Activated CD8-positive, alpha-beta memory T cell treated with anti-CD3 and anti-CD28 coated beads, Interleukin-2, amount 50 U/mL, for 48 hours (primary cell): ENCODE results near the gene FAM111A.

Source experiments
- DNase-seq: peaks from one replicate; pipeline ENCODE4 v3.0.0-alpha.2; 2020

Gene FAM111A

GRCh38 chr11:59144096-59144495 is 1.4 kb downstream of the FAM111A start:
- no peak for DNase-seq

- DNase-seq: peak; percentile 81
Observed at GRCh38 chr11:59144579-59145345, 2.1 kb downstream of the FAM111A start.

DNA sequence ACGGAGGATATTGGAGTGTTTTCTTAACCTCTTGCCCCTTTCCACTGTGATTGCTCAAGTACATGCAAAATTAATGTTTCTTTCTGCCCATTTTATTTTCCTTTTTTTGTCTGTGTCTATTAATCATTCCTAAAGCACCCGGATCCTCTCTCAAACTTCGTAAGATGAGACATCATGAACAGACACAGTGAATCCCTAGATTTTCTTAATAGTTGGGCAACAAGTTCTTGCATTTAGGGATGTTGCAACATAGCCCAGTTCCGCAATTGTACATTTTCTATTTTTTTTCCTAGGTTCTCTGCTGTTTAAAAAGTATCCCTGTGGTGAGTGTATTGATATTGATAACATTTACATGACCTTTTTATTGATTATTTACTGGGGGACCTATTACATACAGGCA is 2.9 kb downstream of the FAM111A start:
- DNase-seq: no peak

DNA sequence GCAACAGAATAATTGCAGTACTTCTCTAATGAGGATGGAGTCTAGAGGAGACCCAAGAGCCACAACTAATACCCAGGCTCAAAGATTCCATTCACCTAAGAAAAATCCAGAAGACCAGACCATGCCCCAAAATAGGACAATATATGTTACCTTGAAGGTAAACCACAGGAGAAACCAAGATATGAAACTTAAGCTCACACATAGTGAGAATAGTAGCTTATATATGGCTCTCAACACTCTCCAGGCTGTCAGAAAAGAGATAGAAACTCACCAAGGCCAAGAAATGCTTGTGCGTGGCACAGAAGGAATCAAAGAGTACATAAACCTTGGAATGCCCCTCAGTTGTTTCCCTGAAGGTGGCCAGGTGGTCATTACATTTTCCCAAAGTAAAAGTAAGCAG is 9.1 kb downstream of the FAM111A start:
- DNase-seq: no peak

DNA sequence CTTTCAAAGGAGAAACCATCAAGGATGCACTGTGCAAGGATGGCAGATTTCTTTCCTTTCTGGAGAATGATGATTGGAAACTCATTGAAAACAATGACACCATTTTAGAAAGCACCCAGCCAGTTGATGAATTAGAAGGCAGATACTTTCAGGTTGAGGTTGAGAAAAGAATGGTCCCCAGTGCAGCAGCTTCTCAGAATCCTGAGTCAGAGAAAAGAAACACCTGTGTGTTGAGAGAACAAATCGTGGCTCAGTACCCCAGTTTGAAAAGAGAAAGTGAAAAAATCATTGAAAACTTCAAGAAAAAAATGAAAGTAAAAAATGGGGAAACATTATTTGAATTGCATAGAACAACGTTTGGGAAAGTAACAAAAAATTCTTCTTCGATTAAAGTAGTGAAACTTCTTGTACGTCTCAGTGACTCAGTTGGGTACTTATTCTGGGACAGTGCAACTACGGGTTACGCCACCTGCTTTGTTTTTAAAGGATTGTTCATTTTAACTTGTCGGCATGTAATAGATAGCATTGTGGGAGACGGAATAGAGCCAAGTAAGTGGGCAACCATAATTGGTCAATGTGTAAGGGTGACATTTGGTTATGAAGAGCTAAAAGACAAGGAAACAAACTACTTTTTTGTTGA is 9.8 kb downstream of the FAM111A start:
- DNase-seq: no peak

DNA sequence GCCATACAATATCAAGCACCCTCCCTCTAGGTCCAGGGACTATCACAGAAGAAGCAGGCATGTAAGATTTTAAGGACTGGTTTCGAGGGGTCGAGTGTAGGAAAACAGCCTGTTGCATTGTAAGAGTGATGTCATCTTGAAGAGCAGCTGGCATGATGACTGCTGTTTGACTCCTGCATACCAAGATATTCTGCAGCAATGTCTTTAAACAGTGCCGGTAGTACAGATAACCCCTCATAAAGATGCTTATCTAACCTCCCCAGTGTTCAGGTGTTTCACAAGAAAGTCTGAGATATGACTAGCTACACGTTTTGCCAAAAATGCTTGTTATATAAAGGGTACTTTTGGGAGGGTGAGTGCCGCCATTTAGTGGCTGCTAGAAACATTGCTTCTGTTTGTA is 12.0 kb downstream of the FAM111A start:
- DNase-seq: no peak

GRCh38 chr11:59157433-59157832 is 14.8 kb downstream of the FAM111A start:
- no peak for DNase-seq

DNA sequence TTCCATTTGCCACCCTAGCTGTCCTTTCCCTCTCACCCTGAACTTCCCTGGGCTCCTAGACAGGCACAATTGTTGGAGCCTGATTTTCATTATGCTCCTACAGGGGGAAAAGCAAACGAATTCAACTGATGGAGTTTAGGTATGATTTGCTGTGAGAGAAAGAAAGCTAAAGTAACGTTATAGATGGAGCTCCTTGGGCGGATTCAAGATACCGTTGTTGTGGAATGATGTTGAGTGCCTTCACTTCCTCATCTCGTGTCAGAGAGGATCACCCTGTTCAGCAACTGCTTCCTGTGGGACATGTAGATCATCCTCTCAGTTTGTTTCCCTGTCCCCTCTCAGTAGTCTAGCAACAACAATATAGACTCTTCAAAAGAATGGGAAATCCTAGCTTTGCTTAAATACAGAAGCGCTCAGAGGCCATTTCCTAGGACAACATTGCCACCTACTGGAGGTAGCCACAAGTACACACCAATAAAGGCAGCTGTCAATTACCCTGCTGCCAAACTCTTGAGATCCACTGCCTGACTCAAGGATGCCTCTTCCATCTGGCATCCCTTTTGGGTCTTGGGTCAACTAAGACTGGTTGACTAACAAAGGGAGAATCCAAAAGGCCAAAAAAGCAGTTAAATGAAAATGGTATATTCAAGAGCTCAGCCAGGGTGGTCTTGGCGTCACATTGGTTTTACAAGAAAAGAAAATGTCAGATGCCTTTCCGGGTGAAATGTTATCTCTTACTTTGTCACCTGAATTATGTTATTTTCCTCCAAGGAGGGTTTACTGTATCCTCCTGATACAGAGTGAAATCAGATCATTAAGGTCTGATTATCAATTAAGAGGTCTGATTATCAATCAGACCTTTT is 15.8 kb downstream of the FAM111A start:
- no peak for DNase-seq

DNA sequence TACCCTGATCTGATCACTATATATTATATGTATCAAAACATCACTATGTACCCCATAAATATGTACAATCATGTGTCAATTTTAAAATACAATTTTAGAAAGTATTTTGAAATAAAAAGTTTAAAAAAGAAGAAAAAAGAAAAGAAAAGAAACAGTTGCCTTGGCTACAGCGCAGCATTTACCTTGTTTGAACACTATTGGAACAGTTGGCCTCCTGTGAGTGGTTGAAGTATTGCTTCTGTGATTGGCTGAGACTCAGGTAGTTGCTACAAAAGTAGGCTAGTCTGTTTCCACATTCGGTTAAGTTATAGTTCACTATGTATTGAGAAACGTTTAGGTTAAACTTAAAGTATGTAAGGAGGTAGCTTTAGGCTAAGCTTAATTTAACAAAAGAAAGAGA is 21.4 kb downstream of the FAM111A start:
- DNase-seq: no peak

GRCh38 chr11:59171508-59172322 is 29.1 kb downstream of the FAM111A start, which contains the start of gene DTX4:
DTX4 (plus strand) TSS chr11:59172132; CDS start chr11:59172596, 464 bp downstream.
- peak; percentile 92 for DNase-seq

DNA sequence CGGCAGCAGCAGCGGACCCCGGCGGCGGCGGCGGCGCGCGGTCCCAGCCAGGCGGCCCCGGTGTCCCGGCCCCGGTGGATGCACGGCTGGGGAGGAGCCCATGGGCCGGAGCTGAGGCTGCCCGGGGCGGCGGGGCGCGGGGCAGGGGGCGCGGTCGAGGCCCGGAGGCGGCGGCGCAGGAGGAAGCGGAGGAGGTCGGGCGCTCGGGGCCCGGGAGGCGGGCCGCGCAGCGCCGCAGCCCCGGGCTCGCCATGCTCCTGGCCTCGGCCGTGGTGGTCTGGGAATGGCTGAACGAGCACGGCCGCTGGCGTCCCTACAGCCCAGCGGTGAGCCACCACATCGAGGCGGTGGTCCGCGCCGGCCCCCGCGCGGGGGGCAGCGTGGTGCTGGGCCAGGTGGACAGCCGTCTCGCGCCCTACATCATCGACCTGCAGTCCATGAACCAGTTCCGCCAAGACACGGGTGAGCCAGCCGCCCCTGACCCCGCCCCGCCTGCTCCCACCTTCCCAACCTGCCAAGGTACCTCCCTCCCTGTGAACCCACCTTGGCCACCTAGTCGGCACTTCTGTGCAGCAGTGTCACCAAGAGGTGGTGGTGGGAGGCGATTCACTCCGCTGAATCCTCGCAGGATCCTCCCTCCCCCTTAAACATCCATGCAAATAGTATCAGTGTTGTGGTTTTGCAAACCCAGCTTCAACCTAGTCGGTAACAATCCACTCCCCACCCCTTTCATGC is 29.9 kb downstream of the FAM111A start:
- DNase-seq: peak; percentile 58

GRCh38 chr11:59173080-59173963 is 30.7 kb downstream of the FAM111A start:
- DNase-seq: peak; percentile 58

- no peak for DNase-seq
Observed at GRCh38 chr11:59173964-59174663, 31.5 kb downstream of the FAM111A start.

DNA sequence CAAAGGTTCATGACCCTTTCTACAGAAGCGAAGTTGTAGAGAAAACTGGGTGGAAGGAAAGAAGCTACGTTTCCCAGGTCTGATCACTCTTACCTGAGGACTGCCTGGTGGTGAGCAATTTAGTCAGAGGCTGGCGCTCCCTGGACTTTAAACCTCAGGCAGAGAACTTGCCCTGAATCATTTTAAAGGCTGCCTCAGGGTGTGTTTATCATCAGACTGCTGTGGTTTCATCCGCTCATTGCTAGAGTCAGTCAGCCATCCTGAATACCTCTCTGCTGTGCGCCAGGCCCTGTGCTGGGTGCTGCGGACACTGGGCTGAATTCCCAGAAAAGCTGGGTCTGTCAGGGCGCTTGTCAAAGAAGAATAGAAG is 32.0 kb downstream of the FAM111A start:
- no peak for DNase-seq

GRCh38 chr11:59175091-59175501 is 32.4 kb downstream of the FAM111A start:
- no peak for DNase-seq

- no peak for DNase-seq
Observed at GRCh38 chr11:59176330-59176729, 33.7 kb downstream of the FAM111A start.

GRCh38 chr11:59178402-59178801 is 35.7 kb downstream of the FAM111A start:
- no peak for DNase-seq

GRCh38 chr11:59179121-59179520 is 36.5 kb downstream of the FAM111A start:
- DNase-seq: no peak

- no peak for DNase-seq
Observed at GRCh38 chr11:59180168-59180776, 37.6 kb downstream of the FAM111A start.

GRCh38 chr11:59180907-59181306 is 38.3 kb downstream of the FAM111A start:
- no peak for DNase-seq
